Activated CD4-positive, alpha-beta memory T cell treated with anti-CD3 and anti-CD28 coated beads for 36 hours (primary cell): Measurements from ENCODE around the gene ADM5. TPM values are rescaled to one million over a fixed set of nuclear protein-coding genes. Genes with fewer than 3 reads are reported as not detected.

Source experiments
- CTCF ChIA-PET: fragments of 350-600 bp; sonication (Branson Sonifier 250); formaldehyde crosslinking; loops from one replicate; lab custom pipeline; 2021; ENCODE audit warnings: antibody characterized with exemption, inconsistent platforms; lab: Charles Lee
- POLR2A ChIA-PET: fragments of 350-600 bp; sonication (Branson Sonifier 250); formaldehyde crosslinking; loops from one replicate; lab custom pipeline; 2021; ENCODE audit warnings: antibody characterized with exemption; lab: Charles Lee
- DNase-seq: peaks from one replicate; pipeline ENCODE4 v3.0.0-alpha.2; 2020
- H3K27ac Mint-ChIP-seq: one replicate; pipeline ENCODE4 v1.8.0; 2021; ENCODE audit warnings: mixed read lengths
- H3K27me3 Mint-ChIP-seq: one replicate; pipeline ENCODE4 v1.8.0; 2021; ENCODE audit warnings: mixed read lengths
- H3K36me3 Mint-ChIP-seq: one replicate; pipeline ENCODE4 v1.8.0; 2021; ENCODE audit warnings: mixed read lengths
- H3K4me1 Mint-ChIP-seq: one replicate; pipeline ENCODE4 v1.8.0; 2021; ENCODE audit warnings: low read depth, mixed read lengths
- H3K4me3 Mint-ChIP-seq: one replicate; pipeline ENCODE4 v1.8.0; 2021; ENCODE audit warnings: mild to moderate bottlenecking, mixed read lengths
- H3K9me3 Mint-ChIP-seq: one replicate; pipeline ENCODE4 v1.8.0; 2021; ENCODE audit warnings: mixed read lengths
- intact Hi-C: fragments of 100-400 bp; cut with micrococcal nuclease; formaldehyde crosslinking; loops from one replicate; pipeline ENCODE4 v1.15.1; 2023
- total RNA-seq, 2 experiments: library from RNA; stranded (reverse); gene quantifications; one replicate each; pipeline ENCODE4 v1.2.3, GENCODE V29; 2021

Gene ADM5
- total RNA-seq, 2 experiments from 2014 or later = 2.9 to 3.0 TPM

DNA sequence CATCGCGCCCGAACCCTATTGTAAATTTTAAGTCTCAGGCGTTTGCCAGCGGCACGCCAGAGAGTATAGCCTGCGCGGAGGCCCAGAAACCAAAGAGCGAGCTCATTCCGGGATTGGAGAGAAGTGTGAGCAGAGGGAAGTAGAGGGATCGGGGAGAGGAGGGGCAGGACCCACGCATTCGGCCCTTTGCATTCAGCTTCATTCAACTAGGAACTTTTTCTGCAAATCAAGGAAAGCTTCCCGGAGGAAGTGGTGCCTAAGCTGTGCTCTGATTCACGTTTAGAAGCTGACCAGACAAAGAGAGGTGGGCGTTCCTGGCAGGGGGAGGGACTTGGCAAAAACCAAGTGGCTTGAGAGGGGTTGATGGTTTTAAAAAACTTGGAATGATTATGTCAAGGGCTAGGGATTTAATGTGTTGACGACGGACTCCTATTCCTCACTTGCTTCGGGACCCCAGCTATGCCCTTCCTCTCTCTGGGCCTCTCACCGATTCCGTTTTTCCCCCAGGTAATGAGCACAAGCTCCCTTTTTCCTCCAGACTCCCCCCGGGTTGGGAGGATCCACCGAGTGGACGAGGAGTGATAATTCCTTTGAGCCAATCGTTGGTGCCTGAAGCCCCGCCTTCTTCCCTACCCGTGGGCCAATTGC lies 13.1 kb upstream of the ADM5 start:
- ChIA-PET CTCF (interaction anchor here (0.6 to 5.2 kb wide), 10 partner anchors 12 to 1187 kb away, joined by 3 to 31 read pairs (median 4); partner anchors contain the start of genes BCL2L12, CPT1C, GYS1 and IRF3), POLR2A (interaction anchor here (0.6 to 5.6 kb wide), 17 partner anchors 11 to 224 kb away, joined by 3 to 48 read pairs (median 3); partner anchors contain the start of genes ADM5, BCL2L12, CPT1C and IRF3)
- peaks cover 10% of the 10 kb centered on the region for H3K36me3 Mint-ChIP-seq
- peak overlapping the region; percentile 98 for H3K4me3 Mint-ChIP-seq
- peaks cover 41% of the 10 kb centered on the region for H3K4me1 Mint-ChIP-seq
- intact Hi-C loops = loop anchor here (1.0 to 5.0 kb wide), 8 partner anchors 11 to 651 kb away; partner anchors contain the start of genes BCL2L12, IRF3, KCNC3 and RPS11
- H3K27me3 Mint-ChIP-seq = no peaks in the 10 kb centered on the region
- no peaks in the 10 kb centered on the region for H3K9me3 Mint-ChIP-seq
- H3K27ac Mint-ChIP-seq = peak overlapping the region; percentile 96
- DNase-seq = no peak

- ChIA-PET POLR2A (interaction anchor here (0.6 to 5.6 kb wide), 16 partner anchors 12 to 225 kb away, joined by 3 to 48 read pairs (median 4); partner anchors contain the start of genes ADM5, BCL2L12, CPT1C and IRF3), CTCF (interaction anchor here (0.9 to 5.2 kb wide), 9 partner anchors 12 to 683 kb away, joined by 3 to 31 read pairs (median 5); partner anchors contain the start of genes BCL2L12, CPT1C, GYS1 and IRF3)
- no peaks in the 10 kb centered on the region for H3K9me3 Mint-ChIP-seq
- peaks cover 11% of the 10 kb centered on the region for H3K36me3 Mint-ChIP-seq
- intact Hi-C loops = loop anchor here (1.0 to 5.0 kb wide), 9 partner anchors 12 to 650 kb away; partner anchors contain the start of genes ALDH16A1, BCL2L12, IRF3 and KCNC3
- H3K4me1 Mint-ChIP-seq = peaks cover 42% of the 10 kb centered on the region
- no peaks in the 10 kb centered on the region for H3K27me3 Mint-ChIP-seq
- H3K4me3 Mint-ChIP-seq = peak overlapping the region; percentile 98
- peak; percentile 100 for DNase-seq
- peak overlapping the region; percentile 96 for H3K27ac Mint-ChIP-seq
Measured at GRCh38 chr19:49676784-49677230, 12.6 kb upstream of the ADM5 start.

GRCh38 chr19:49677231-49677900 lies 12.0 kb upstream of the ADM5 start, which contains the start of gene PRMT1:
Gene PRMT1, plus strand, starts transcription at chr19:49677271. Its CDS starts 10 bp downstream, at chr19:49677281.
- Mint-ChIP-seq H3K9me3 (no peaks in the 10 kb centered on the region), H3K27ac (peak within 1 kb of the TSS; percentile 96), H3K36me3 (peaks cover 13% of the 10 kb centered on the region), H3K4me3 (peak within 1 kb of the TSS; percentile 98), H3K4me1 (peaks cover 42% of the 10 kb centered on the region), H3K27me3 (no peaks in the 10 kb centered on the region)
- DNase-seq = peak; percentile 58
- intact Hi-C loops = loop anchor here (1.0 to 5.0 kb wide), 6 partner anchors 109 to 650 kb away; partner anchors contain the start of genes ALDH16A1, KCNC3 and RPS11
- POLR2A ChIA-PET = interaction anchor here (1.4 to 5.6 kb wide), 7 partner anchors 12 to 181 kb away, joined by 3 to 48 read pairs (median 8); partner anchors contain the start of genes ADM5, BCL2L12, CPT1C and IRF3
- CTCF ChIA-PET = interaction anchor here (0.6 to 5.2 kb wide), 11 partner anchors 13 to 1003 kb away, joined by 3 to 31 read pairs (median 5); partner anchors contain the start of genes BCL2L12, GYS1, IRF3 and NOSIP

- POLR2A ChIA-PET = interaction anchor here (0.8 to 5.6 kb wide), 10 partner anchors 12 to 182 kb away, joined by 3 to 48 read pairs (median 6); partner anchors contain the start of genes ADM5, BCL2L12, CPT1C and FUZ
- H3K27me3 Mint-ChIP-seq = no peaks in the 10 kb centered on the region
- peak overlapping the region; percentile 98 for H3K4me3 Mint-ChIP-seq
- DNase-seq = peak; percentile 89
- intact Hi-C loops = loop anchor here (1.0 to 5.0 kb wide), 8 partner anchors 109 to 649 kb away; partner anchors contain the start of genes AKT1S1, ALDH16A1, KCNC3 and RPS11
- peaks cover 43% of the 10 kb centered on the region for H3K4me1 Mint-ChIP-seq
- peaks cover 16% of the 10 kb centered on the region for H3K36me3 Mint-ChIP-seq
- no peaks in the 10 kb centered on the region for H3K9me3 Mint-ChIP-seq
- H3K27ac Mint-ChIP-seq = peak overlapping the region; percentile 96
- CTCF ChIA-PET = interaction anchor here (0.6 to 5.2 kb wide), 14 partner anchors 13 to 1003 kb away, joined by 3 to 31 read pairs (median 4); partner anchors contain the start of genes BCL2L12, GYS1, IRF3 and RCN3
Measured at GRCh38 chr19:49677901-49678674, 11.3 kb upstream of the ADM5 start.

GRCh38 chr19:49678985-49679770 lies 10.2 kb upstream of the ADM5 start:
- Mint-ChIP-seq H3K27me3 (no peaks in the 10 kb centered on the region), H3K27ac (peak overlapping the region; percentile 96), H3K36me3 (peaks cover 25% of the 10 kb centered on the region), H3K9me3 (no peaks in the 10 kb centered on the region), H3K4me3 (peak overlapping the region; percentile 98), H3K4me1 (peaks cover 43% of the 10 kb centered on the region)
- POLR2A ChIA-PET = interaction anchor here (0.8 to 5.6 kb wide), 4 partner anchors 14 to 152 kb away, joined by 3 to 48 read pairs (median 3); partner anchors contain the start of genes BCL2L12, FUZ, IRF3 and RRAS
- intact Hi-C loops = loop anchor here (1.0 to 5.0 kb wide), 3 partner anchors 132 to 648 kb away; partner anchors contain the start of genes AKT1S1, KCNC3 and TBC1D17
- CTCF ChIA-PET = interaction anchor here (0.6 to 5.2 kb wide), 9 partner anchors 14 to 305 kb away, joined by 3 to 31 read pairs (median 4); partner anchors contain the start of genes BCL2L12, IRF3, RCN3 and RRAS
- no peak for DNase-seq

DNA sequence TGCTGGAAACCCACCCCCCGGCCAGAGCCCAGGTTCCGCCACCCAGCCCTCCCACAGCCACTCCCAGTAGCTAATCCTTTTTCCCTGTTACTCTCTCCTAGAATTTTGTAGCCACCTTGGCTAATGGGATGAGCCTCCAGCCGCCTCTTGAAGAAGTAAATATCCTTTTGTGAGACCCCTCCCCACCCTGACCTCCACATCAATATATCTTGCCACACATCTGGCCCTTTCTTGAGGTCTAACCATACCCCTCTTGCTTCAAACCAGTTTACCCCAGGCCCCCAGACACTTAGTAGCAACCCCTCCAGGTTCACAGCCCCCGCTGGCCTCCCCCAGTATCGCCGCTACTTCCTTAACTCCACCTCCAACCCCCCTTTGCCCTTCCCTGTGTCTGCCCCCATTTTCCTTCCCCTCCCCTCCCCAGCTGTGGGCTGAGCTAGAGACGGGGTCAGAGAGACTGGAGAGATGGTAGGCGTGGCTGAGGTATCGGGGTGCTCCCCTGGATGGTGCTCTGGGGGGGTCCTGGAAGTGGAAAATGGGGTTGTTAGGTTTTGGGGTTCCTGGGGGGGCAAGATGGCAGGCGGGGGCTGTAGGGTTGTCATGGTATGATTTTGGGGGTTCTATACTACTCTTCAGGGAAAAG lies 9.5 kb upstream of the ADM5 start:
- ChIA-PET POLR2A (interaction anchor here (0.6 to 5.6 kb wide), 2 partner anchors 39 to 1179 kb away, joined by 3 to 48 read pairs; partner anchors contain the start of genes RRAS and SCAF1), CTCF (interaction anchor here (0.6 to 5.2 kb wide), 6 partner anchors 13 to 305 kb away, joined by 3 to 31 read pairs (median 4); partner anchors contain the start of genes BCL2L12, IRF3 and SCAF1)
- Mint-ChIP-seq H3K4me1 (peaks cover 43% of the 10 kb centered on the region), H3K36me3 (peaks cover 29% of the 10 kb centered on the region), H3K9me3 (no peaks in the 10 kb centered on the region), H3K27ac (peak overlapping the region; percentile 67), H3K27me3 (no peaks in the 10 kb centered on the region), H3K4me3 (peak overlapping the region; percentile 41)
- intact Hi-C loops = loop anchor here (5.0 kb wide), 1 partner anchor 647 kb away; the partner anchor contains the start of gene KCNC3
- DNase-seq = no peak

- POLR2A ChIA-PET = interaction anchor here (0.6 to 1.2 kb wide), 3 partner anchors 11 to 1180 kb away, joined by 3 read pairs; no protein-coding TSS in a partner anchor
- CTCF ChIA-PET = interaction anchor here (0.5 to 2.2 kb wide), 25 partner anchors 8 to 198 kb away, joined by 3 to 12 read pairs (median 4); partner anchors contain the start of genes AP2A1, RRAS and SCAF1
- Mint-ChIP-seq H3K9me3 (no peaks in the 10 kb centered on the region), H3K27me3 (no peaks in the 10 kb centered on the region), H3K4me3 (no peak overlapping the region), H3K4me1 (peaks cover 43% of the 10 kb centered on the region), H3K36me3 (peaks cover 36% of the 10 kb centered on the region), H3K27ac (peak overlapping the region; percentile 67)
- intact Hi-C loops = no loop called here
- peak; percentile 96 for DNase-seq
Measured at GRCh38 chr19:49680421-49681351, 8.7 kb upstream of the ADM5 start.

DNA sequence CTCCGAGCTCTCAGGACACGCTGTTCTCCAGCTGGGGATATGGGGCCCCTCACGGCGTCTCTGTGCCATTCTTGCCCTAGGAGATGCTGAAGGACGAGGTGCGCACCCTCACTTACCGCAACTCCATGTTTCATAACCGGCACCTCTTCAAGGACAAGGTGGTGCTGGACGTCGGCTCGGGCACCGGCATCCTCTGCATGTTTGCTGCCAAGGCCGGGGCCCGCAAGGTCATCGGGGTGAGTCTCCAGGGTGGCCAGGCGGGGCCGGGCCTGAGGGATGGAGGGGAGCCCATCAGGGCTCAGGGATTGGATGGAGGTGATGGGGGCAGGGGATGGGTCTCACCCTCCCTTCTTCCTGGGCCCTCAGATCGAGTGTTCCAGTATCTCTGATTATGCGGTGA lies 7.6 kb upstream of the ADM5 start:
- H3K4me3 Mint-ChIP-seq = no peak overlapping the region
- no peaks in the 10 kb centered on the region for H3K9me3 Mint-ChIP-seq
- CTCF ChIA-PET = interaction anchor here (0.9 to 2.2 kb wide), 4 partner anchors 10 to 133 kb away, joined by 3 to 12 read pairs (median 4); partner anchors contain the start of gene SCAF1
- H3K36me3 Mint-ChIP-seq = peaks cover 39% of the 10 kb centered on the region
- intact Hi-C loops = no loop called here
- POLR2A ChIA-PET = no interaction called here
- DNase-seq = no peak
- H3K27me3 Mint-ChIP-seq = no peaks in the 10 kb centered on the region
- H3K27ac Mint-ChIP-seq = peak overlapping the region; percentile 38
- H3K4me1 Mint-ChIP-seq = peaks cover 37% of the 10 kb centered on the region
